Measurements from ENCODE around the gene TMEM179. TPM values are rescaled to one million over a fixed set of nuclear protein-coding genes. Genes with fewer than 3 reads are reported as not detected.

Gene TMEM179
- total and polyA plus RNA-seq, 2 donors (not counting 3 experiments of a cell fraction or from before 2014, with no cell fraction given): 0.14 TPM; not detected in 1

GRCh38 chr14:104644091-104644635 is 39.6 kb upstream of the TMEM179 start:
- Histone ChIP-seq H3K9me3 (replicated peaks; ENCODE audit: control insufficient read depth, insufficient read depth, low read length) (no peaks in the 10 kb centered on the region), H3K79me2 (ENCODE audit: control insufficient read depth, insufficient read depth, low read length) (no peaks in the 10 kb centered on the region), H2AFZ (ENCODE audit: low read depth, low read length) (no peak overlapping the region), H3K4me3 (replicated peaks in 1 of 3; ENCODE audit: insufficient read depth in 1 of 3, low read depth in 1 of 3, low read length in 3 of 3) (no peak overlapping the region), H3K27ac (ENCODE audit: insufficient read depth, low read depth, low read length) (no peak overlapping the region), H4K20me1 (replicated peaks; ENCODE audit: control insufficient read depth, extremely low read depth, insufficient read depth, low read length) (no peaks in the 10 kb centered on the region), H3K27me3 (ENCODE audit: control insufficient read depth in 2 of 2, insufficient read depth in 2 of 2, low read length in 2 of 2) (peaks cover 0 to 4% of the 10 kb centered on the region in 2 experiments), H3K9me1 (replicated peaks; ENCODE audit: control insufficient read depth, extremely low read depth, insufficient read depth, low read length) (no peaks in the 10 kb centered on the region), H3K4me2 (ENCODE audit: insufficient read depth, low read length) (no peak overlapping the region), H3K4me1 (ENCODE audit: control insufficient read depth, extremely low read depth, insufficient read depth, low read length) (no peaks in the 10 kb centered on the region), H3K9ac (replicated peaks; ENCODE audit: extremely low read depth, insufficient read depth, low read length) (no peak overlapping the region), H3K36me3 (ENCODE audit: control insufficient read depth in 2 of 2, extremely low read depth in 1 of 2, insufficient read depth in 2 of 2, low read length in 2 of 2) (no peaks in the 10 kb centered on the region)
- BruUV-seq (replicated peaks): no TSS peak
- intact Hi-C loops (cut with micrococcal nuclease) (no loop called here), dilution Hi-C loops (cut with MboI; ENCODE audit: extremely low pct_ligation_motif_present, low sequenced_read_pairs) (no loop called here)
- CTCF ChIA-PET: interaction anchor here (1.0 kb wide), 1 partner anchor 567 kb away, joined by 3 read pairs; no protein-coding TSS in a partner anchor
- TF ChIP-seq GATA2 (IDR thresholded peaks at IDR 0.05; ENCODE audit: insufficient read depth, insufficient read length, low read depth, low read length) (no peak), JUN (IDR thresholded peaks at IDR 0.05; ENCODE audit: borderline replicate concordance, insufficient read depth, insufficient read length, low read depth) (no peak), POLR2A (IDR thresholded peaks at IDR 0.05; ENCODE audit: low read depth, low read length) (no peak), MYC (IDR thresholded peaks at IDR 0.05; ENCODE audit: low read depth, low read length) (no peak), POLR2AphosphoS5 (IDR thresholded peaks at IDR 0.05; ENCODE audit: insufficient read depth, low read depth, low read length) (no peak), EZH2 (IDR thresholded peaks at IDR 0.05; ENCODE audit: borderline replicate concordance, low read depth, low read length, severe bottlenecking) (no peak), FOS (IDR thresholded peaks at IDR 0.05; ENCODE audit: borderline replicate concordance, insufficient read depth, low read length) (no peak), MAX (IDR thresholded peaks at IDR 0.05; ENCODE audit: insufficient read depth, insufficient read length) (no peak)
- TF ChIP-seq, protein P1, sequence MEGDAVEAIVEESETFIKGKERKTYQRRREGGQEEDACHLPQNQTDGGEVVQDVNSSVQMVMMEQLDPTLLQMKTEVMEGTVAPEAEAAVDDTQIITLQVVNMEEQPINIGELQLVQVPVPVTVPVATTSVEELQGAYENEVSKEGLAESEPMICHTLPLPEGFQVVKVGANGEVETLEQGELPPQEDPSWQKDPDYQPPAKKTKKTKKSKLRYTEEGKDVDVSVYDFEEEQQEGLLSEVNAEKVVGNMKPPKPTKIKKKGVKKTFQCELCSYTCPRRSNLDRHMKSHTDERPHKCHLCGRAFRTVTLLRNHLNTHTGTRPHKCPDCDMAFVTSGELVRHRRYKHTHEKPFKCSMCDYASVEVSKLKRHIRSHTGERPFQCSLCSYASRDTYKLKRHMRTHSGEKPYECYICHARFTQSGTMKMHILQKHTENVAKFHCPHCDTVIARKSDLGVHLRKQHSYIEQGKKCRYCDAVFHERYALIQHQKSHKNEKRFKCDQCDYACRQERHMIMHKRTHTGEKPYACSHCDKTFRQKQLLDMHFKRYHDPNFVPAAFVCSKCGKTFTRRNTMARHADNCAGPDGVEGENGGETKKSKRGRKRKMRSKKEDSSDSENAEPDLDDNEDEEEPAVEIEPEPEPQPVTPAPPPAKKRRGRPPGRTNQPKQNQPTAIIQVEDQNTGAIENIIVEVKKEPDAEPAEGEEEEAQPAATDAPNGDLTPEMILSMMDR (IDR thresholded peaks at IDR 0.05; ENCODE audit: extremely low read depth in 1 of 2, insufficient read depth in 1 of 2, low read depth in 1 of 2, low read length in 2 of 2): no peak
- POLR2A ChIA-PET: no interaction called here
- FAIRE-seq (no peak), DNase-seq (ENCODE audit: low read depth, low spot score) (no peak)

Data from endothelial cell of umbilical vein (primary cell).